HG02840 (cell line): Measurements from ENCODE around the gene PROSER3.
A peak's percentile ranks its signal among the peaks of the same experiment; 100 is the strongest.

Experiments
- ATAC-seq: cut with Tn5 transposase; IDR thresholded peaks from one replicate; pipeline ENCODE4 v1.9.1; 2021; ENCODE audit warnings: mild to moderate bottlenecking, moderate library complexity, moderate number of reproducible peaks; ENCODE audit not compliant: unreplicated experiment, low FRiP score

PROSER3 gene

GRCh38 chr19:35757749-35758608, at the start of gene PROSER3:
PROSER3 (plus strand) TSS chr19:35758176; CDS start chr19:35758216, 40 bp downstream.
- peak; percentile 93 for ATAC-seq

- ATAC-seq, result no peak
Observed at GRCh38 chr19:35708391-35708790, 49.6 kb upstream of the PROSER3 start.

- ATAC-seq, result peak; percentile 33
Observed at GRCh38 chr19:35710784-35711723, 46.9 kb upstream of the PROSER3 start.

GRCh38 chr19:35712567-35713505, 45.1 kb upstream of the PROSER3 start:
- ATAC-seq, result no peak

- no peak for ATAC-seq
Observed at GRCh38 chr19:35713506-35713850, 44.5 kb upstream of the PROSER3 start.

- ATAC-seq, result no peak
Observed at GRCh38 chr19:35713904-35714495, 44.0 kb upstream of the PROSER3 start.

GRCh38 chr19:35714601-35715354, 43.2 kb upstream of the PROSER3 start:
- no peak for ATAC-seq

- ATAC-seq, result no peak
Observed at GRCh38 chr19:35715355-35715809, 42.6 kb upstream of the PROSER3 start.

GRCh38 chr19:35715981-35716800, 41.8 kb upstream of the PROSER3 start:
- no peak for ATAC-seq

GRCh38 chr19:35716801-35717664, 40.9 kb upstream of the PROSER3 start:
- ATAC-seq, result peak; percentile 61

GRCh38 chr19:35717665-35718344, 40.2 kb upstream of the PROSER3 start, which contains the start of gene KMT2B:
KMT2B (plus strand) TSS chr19:35718003; CDS start chr19:35718019, 16 bp downstream.
- no peak for ATAC-seq

GRCh38 chr19:35718345-35719041, 39.5 kb upstream of the PROSER3 start:
- ATAC-seq, result no peak

GRCh38 chr19:35719402-35720162, 38.4 kb upstream of the PROSER3 start:
- ATAC-seq, result no peak

- no peak for ATAC-seq
Observed at GRCh38 chr19:35720163-35720524, 37.8 kb upstream of the PROSER3 start.

- ATAC-seq, result no peak
Observed at GRCh38 chr19:35720648-35721047, 37.3 kb upstream of the PROSER3 start.
